Glutamatergic neuron (in vitro differentiated cells): ENCODE measurements around the gene P2RY1. TPM values are rescaled to one million over a fixed set of nuclear protein-coding genes. Genes with fewer than 3 reads are reported as not detected.
"Not testable (repeated sequence)": the region's sequence is repeated elsewhere in the genome, so short reads cannot be mapped to it uniquely, and the experiment has no call there.

Experiments used
- DNase-seq: peaks from one replicate; pipeline ENCODE4 v3.0.0; 2022
- H3K27ac Mint-ChIP-seq: one replicate; pipeline ENCODE4 v1.8.0; 2020; ENCODE audit warnings: mild to moderate bottlenecking, mixed read lengths, inconsistent platforms; ENCODE audit not compliant: unreplicated experiment
- H3K27me3 Mint-ChIP-seq: one replicate; pipeline ENCODE4 v1.8.0; 2020; ENCODE audit warnings: mild to moderate bottlenecking, moderate library complexity, mixed read lengths, inconsistent platforms; ENCODE audit not compliant: unreplicated experiment
- H3K36me3 Mint-ChIP-seq: one replicate; pipeline ENCODE4 v1.8.0; 2020; ENCODE audit warnings: mild to moderate bottlenecking, mixed read lengths, inconsistent platforms; ENCODE audit not compliant: unreplicated experiment
- H3K4me1 Mint-ChIP-seq: one replicate; pipeline ENCODE4 v1.8.0; 2020; ENCODE audit warnings: mild to moderate bottlenecking, low read depth, mixed read lengths, inconsistent platforms; ENCODE audit not compliant: unreplicated experiment
- H3K4me3 Mint-ChIP-seq: one replicate; pipeline ENCODE4 v1.8.0; 2020; ENCODE audit warnings: mild to moderate bottlenecking, mixed read lengths, inconsistent platforms; ENCODE audit not compliant: unreplicated experiment
- H3K9me3 Mint-ChIP-seq: one replicate; pipeline ENCODE4 v1.8.0; 2020; ENCODE audit warnings: mild to moderate bottlenecking, moderate library complexity, mixed read lengths, inconsistent platforms; ENCODE audit not compliant: unreplicated experiment
- total RNA-seq: library from RNA; stranded (reverse); fragmentation: NEBNext Ultra II Directional; extraction: Animal tissue kit (Norgen Biotek cat#: 25700); gene quantifications from one replicate; pipeline ENCODE4 v1.2.1, GENCODE V29; 2021; ENCODE audit not compliant: unreplicated experiment
- TF ChIP-seq, protein P1 (sequence below): fragments of 200-600 bp; sonication (generic); IDR thresholded peaks from one replicate; pipeline ENCODE4 v1.5.0; 2021; ENCODE audit not compliant: partially characterized antibody, unreplicated experiment

The P2RY1 gene
- total RNA-seq, 1 donor from 2014 or later: 0.51 TPM

DNA sequence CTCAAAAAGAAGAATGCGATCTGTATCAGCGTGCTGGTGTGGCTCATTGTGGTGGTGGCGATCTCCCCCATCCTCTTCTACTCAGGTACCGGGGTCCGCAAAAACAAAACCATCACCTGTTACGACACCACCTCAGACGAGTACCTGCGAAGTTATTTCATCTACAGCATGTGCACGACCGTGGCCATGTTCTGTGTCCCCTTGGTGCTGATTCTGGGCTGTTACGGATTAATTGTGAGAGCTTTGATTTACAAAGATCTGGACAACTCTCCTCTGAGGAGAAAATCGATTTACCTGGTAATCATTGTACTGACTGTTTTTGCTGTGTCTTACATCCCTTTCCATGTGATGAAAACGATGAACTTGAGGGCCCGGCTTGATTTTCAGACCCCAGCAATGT is 1.3 kb downstream of the P2RY1 start:
- peak overlapping the region; percentile 89 for H3K4me3 Mint-ChIP-seq

DNA sequence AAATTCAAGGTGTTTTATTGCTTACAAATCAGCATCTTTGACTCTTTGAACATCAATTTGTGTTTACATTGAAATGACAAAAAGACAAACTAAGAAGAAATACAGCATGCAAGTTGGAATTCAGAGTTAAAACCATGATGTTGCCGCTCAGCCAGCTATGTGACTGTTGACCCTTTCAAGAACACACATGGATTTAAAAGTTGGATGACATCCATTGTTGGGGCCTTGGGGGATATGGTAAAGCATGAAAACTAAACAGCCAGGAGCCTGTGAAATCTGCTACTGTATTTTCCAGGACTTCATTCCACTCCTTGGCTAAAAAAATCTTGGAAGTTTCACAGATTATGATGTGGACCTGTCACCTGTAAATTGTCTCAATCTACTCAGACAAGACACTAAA is 4.6 kb downstream of the P2RY1 start:
- no peak for DNase-seq
- H3K4me1 Mint-ChIP-seq: peaks cover 11% of the 10 kb centered on the region
- no peak overlapping the region for H3K27ac Mint-ChIP-seq
- H3K36me3 Mint-ChIP-seq: no peaks in the 10 kb centered on the region
- H3K27me3 Mint-ChIP-seq: peaks cover 6% of the 10 kb centered on the region
- H3K4me3 Mint-ChIP-seq: no peak overlapping the region
- TF ChIP-seq, protein P1, sequence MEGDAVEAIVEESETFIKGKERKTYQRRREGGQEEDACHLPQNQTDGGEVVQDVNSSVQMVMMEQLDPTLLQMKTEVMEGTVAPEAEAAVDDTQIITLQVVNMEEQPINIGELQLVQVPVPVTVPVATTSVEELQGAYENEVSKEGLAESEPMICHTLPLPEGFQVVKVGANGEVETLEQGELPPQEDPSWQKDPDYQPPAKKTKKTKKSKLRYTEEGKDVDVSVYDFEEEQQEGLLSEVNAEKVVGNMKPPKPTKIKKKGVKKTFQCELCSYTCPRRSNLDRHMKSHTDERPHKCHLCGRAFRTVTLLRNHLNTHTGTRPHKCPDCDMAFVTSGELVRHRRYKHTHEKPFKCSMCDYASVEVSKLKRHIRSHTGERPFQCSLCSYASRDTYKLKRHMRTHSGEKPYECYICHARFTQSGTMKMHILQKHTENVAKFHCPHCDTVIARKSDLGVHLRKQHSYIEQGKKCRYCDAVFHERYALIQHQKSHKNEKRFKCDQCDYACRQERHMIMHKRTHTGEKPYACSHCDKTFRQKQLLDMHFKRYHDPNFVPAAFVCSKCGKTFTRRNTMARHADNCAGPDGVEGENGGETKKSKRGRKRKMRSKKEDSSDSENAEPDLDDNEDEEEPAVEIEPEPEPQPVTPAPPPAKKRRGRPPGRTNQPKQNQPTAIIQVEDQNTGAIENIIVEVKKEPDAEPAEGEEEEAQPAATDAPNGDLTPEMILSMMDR: no peak
- H3K9me3 Mint-ChIP-seq: no peaks in the 10 kb centered on the region

More for the DNA sequence above, 1.3 kb downstream of the P2RY1 start:
- Mint-ChIP-seq H3K36me3 (no peaks in the 10 kb centered on the region), H3K4me1 (peaks cover 5% of the 10 kb centered on the region), H3K27ac (no peak overlapping the region), H3K27me3 (peaks cover 6% of the 10 kb centered on the region), H3K9me3 (peaks cover 3% of the 10 kb centered on the region)
- no peak for DNase-seq
- TF ChIP-seq, protein P1: no peak

DNA sequence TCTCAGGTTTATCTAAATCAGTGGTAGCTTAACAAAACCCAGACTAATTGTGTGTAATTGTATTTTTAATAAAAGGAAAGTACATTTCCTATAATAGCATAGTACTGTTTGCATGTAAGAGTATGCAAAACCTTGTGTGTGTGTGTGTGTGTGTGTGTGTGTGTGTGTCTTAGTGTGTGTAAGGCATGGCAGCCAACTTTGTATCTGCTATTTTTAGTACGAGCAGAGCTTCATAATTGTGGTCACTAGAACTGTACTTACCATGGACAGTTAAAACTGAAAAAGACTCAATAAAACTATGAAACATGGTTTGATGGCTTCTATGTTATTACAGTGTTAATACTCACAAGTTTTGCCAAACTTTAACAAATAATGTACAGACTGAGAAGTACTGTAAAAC is 6.2 kb downstream of the P2RY1 start:
- Mint-ChIP-seq H3K36me3 (no peaks in the 10 kb centered on the region), H3K4me3 (no peak overlapping the region), H3K4me1 (peaks cover 8% of the 10 kb centered on the region), H3K27ac (no peak overlapping the region), H3K27me3 (peaks cover 1% of the 10 kb centered on the region), H3K9me3 (no peaks in the 10 kb centered on the region)
- DNase-seq: no peak
- TF ChIP-seq, protein P1: no peak

DNA sequence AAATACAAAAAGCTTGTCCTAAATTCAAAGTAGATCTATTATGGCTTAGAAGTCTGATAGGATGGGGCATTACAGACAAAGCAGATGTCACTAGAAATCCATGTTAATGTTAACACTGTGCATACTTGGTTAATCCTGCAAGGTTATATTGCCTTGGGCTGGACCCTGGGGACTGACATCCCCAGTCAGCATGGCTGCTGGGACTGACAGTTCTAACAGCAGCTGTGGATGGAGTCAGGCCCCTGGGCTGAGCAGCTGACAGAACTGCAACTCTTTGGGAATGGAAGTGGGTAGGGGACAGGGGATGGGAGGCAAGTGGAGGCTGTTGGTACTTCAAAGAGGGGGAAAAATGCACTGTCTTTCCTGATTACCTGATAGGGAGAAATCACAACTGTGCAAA is 7.5 kb downstream of the P2RY1 start:
- Mint-ChIP-seq H3K4me1 (peaks cover 8% of the 10 kb centered on the region), H3K27ac (peak overlapping the region; percentile 59), H3K9me3 (no peaks in the 10 kb centered on the region), H3K36me3 (peaks cover under 1% of the 10 kb centered on the region), H3K27me3 (no peaks in the 10 kb centered on the region), H3K4me3 (no peak overlapping the region)
- DNase-seq: peak; percentile 63
- TF ChIP-seq, protein P1: no peak

DNA sequence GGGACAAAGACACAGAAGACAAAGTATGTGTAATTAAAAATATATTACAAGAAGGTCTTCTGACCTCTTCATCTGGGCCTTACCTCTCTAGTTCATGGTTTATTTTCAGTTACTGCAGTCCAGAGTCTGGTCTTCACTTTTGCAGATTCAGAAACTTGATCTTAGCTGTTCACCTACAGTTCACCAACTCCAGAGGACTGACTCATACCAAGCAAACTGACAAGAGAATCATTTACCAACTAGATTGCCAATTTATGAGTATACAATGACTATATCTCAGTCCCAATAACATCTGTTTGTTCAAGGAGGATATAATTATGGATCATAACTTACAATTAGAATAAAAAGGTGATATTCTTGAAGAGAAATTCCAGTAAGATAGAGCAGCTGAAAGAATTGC is 9.0 kb downstream of the P2RY1 start:
- TF ChIP-seq, protein P1: no peak
- DNase-seq: no peak
- Mint-ChIP-seq H3K9me3 (peaks cover 1% of the 10 kb centered on the region), H3K4me3 (no peak overlapping the region), H3K27me3 (no peaks in the 10 kb centered on the region), H3K27ac (no peak overlapping the region), H3K4me1 (peaks cover 8% of the 10 kb centered on the region), H3K36me3 (peaks cover 10% of the 10 kb centered on the region)

DNA sequence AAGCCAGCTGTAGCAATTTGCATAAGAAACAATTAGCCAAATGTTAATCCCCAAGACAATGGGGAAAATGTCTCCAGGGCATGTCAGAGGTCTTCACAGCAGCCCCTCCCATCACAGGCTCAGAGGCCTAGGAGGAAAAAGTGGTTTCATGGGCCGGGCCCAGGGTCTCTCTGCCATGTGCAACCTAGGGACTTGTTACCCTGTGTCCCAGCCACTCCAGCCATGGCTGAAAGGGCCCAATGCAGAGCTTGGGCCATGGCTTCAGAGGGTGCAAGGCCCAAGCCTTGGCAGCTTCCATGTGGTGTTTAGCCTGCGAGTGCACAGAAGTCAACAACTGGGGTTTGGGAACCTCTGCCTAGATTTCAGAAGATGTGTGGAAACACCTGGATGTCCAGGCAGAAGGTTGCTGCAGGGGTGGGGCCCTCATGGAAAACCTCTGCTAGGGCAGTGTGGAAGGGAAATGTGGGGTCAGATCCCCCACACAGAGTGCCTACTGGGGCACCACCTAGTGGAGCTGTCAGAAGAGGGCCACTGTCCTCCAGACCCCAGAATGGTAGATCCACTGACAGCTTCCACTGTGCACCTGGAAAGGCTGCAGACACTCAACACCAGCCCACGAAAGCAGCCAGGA is 11.8 kb downstream of the P2RY1 start:
- peaks cover 10% of the 10 kb centered on the region for H3K36me3 Mint-ChIP-seq
- H3K27me3 Mint-ChIP-seq, H3K4me3 Mint-ChIP-seq: not testable (repeated sequence)

DNA sequence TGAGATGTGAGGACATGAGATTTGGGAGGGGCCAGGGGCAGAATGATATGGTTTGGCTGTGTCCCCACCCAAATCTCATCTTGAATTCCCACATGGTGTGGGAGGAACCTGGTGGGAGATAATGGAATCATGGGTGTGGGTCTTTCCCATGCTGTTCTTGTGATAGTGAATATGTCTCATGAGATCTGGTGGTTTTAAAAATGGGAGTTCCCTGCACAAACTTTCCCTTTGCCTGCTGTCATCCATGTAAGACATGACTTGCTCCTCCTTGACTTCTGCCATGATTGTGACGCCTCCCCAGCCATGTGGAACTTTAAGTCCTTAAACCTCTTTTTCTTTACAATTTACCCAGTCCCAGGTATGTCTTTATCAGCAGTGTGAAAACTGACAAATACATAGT is 12.7 kb downstream of the P2RY1 start:
- not testable (repeated sequence) for H3K4me1 Mint-ChIP-seq, DNase-seq, H3K27me3 Mint-ChIP-seq, H3K4me3 Mint-ChIP-seq, H3K9me3 Mint-ChIP-seq, H3K27ac Mint-ChIP-seq
- H3K36me3 Mint-ChIP-seq: peaks cover 10% of the 10 kb centered on the region

More for the DNA sequence above, 11.8 kb downstream of the P2RY1 start:
- DNase-seq, H3K4me1 Mint-ChIP-seq, H3K27ac Mint-ChIP-seq, H3K9me3 Mint-ChIP-seq: not testable (repeated sequence)
